ENCODE measurements around the gene PLPPR5.

GRCh38 chr1:98860329-98860728 is 144.3 kb downstream of the PLPPR5 start:
- TF ChIP-seq EZH2 (IDR thresholded peaks at IDR 0.05; ENCODE audit: low read depth): no peak
- TF ChIP-seq CTCF (conservative IDR thresholded peaks at IDR 0.05): no peak
